ENCODE data around the gene CTNNA3. TPM values are rescaled to one million over a fixed set of nuclear protein-coding genes. Genes with fewer than 3 reads are reported as not detected.

Gene CTNNA3
- total RNA-seq, 1 experiment from 2014 or later: 0.32 TPM

- no TSS peak for BruUV-seq (replicated peaks)
- no peak overlapping the region for H3K4me2 ChIP-seq (ENCODE audit: low read length)
- no peaks in the 10 kb centered on the region for H4K20me1 ChIP-seq (ENCODE audit: insufficient read depth)
- H3K79me2 ChIP-seq (ENCODE audit: insufficient read depth, low read length): no peaks in the 10 kb centered on the region
- TF ChIP-seq YY1 (IDR thresholded peaks at IDR 0.05; ENCODE audit: extremely low read depth, insufficient replicate concordance, low read depth, low read length) (no peak), TCF7L2 (IDR thresholded peaks at IDR 0.05; ENCODE audit: borderline replicate concordance, extremely low read depth, insufficient read depth, insufficient read length) (no peak), RAD21 (IDR thresholded peaks at IDR 0.05; ENCODE audit: low read depth) (no peak), FOSL1 (IDR thresholded peaks at IDR 0.05; ENCODE audit: low read depth) (no peak), REST (IDR thresholded peaks at IDR 0.05; ENCODE audit: low read depth) (no peak), CEBPB (IDR thresholded peaks at IDR 0.05; ENCODE audit: low read depth) (no peak), POLR2A (IDR thresholded peaks at IDR 0.05; ENCODE audit: borderline replicate concordance, extremely low read depth, insufficient read depth, insufficient read length) (no peak), POLR2AphosphoS5 (IDR thresholded peaks at IDR 0.05; ENCODE audit: low read depth, low read length) (no peak), EGR1 (IDR thresholded peaks at IDR 0.05; ENCODE audit: low read depth) (no peak), ZNF274 (IDR thresholded peaks at IDR 0.05; ENCODE audit: low read depth, low read length) (no peak)
- TF ChIP-seq, protein P1, sequence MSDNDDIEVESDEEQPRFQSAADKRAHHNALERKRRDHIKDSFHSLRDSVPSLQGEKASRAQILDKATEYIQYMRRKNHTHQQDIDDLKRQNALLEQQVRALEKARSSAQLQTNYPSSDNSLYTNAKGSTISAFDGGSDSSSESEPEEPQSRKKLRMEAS (IDR thresholded peaks at IDR 0.05): no peak
- CTCF ChIA-PET: no interaction called here
- POLR2A ChIA-PET: no interaction called here
- DNase-seq (ENCODE audit: low read depth, low spot score) (no peak), ATAC-seq (no peak)
- H3K4me3 ChIP-seq (replicated peaks in 1 of 2; ENCODE audit: low read depth in 1 of 2, low read length in 2 of 2): no peak overlapping the region
- RAD21 ChIA-PET (ENCODE audit: low non-redundant PET in 1 of 2, low total read pairs in 2 of 2, uncharacterized antibody in 2 of 2, unreplicated experiment in 2 of 2): no interaction called here
- H3K9me2 ChIP-seq (ENCODE audit: insufficient read depth): no peaks in the 10 kb centered on the region
- H2AFZ ChIP-seq (ENCODE audit: low read depth, low read length, poor library complexity, severe bottlenecking): no peak overlapping the region
- no peaks in the 10 kb centered on the region for H3K4me1 ChIP-seq (ENCODE audit: control insufficient read depth in 1 of 2, insufficient read depth in 2 of 2, low read length in 2 of 2)
- H3K27me3 ChIP-seq (ENCODE audit: insufficient read depth, low read length): no peaks in the 10 kb centered on the region
- no peak overlapping the region for H3K9ac ChIP-seq (ENCODE audit: low read length)
- H3K36me3 ChIP-seq (ENCODE audit: control insufficient read depth in 1 of 2, insufficient read depth in 2 of 2, low read length in 2 of 2): no peaks in the 10 kb centered on the region
- H3K9me3 ChIP-seq (ENCODE audit: control insufficient read depth in 1 of 2, insufficient read depth in 1 of 2, low read depth in 1 of 2, low read length in 2 of 2): no peaks in the 10 kb centered on the region
- H3K27ac ChIP-seq (ENCODE audit: low read depth, low read length): no peak overlapping the region
- intact Hi-C loops (cut with micrococcal nuclease): no loop called here
Measured at GRCh38 chr10:66457629-66458028, 1238.4 kb downstream of the CTNNA3 start.
